H9 (cell line): ENCODE results near the gene CHSY1. TPM values are rescaled to one million over a fixed set of nuclear protein-coding genes. Genes with fewer than 3 reads are reported as not detected.

Source experiments
- DNase-seq: peaks from one replicate; pipeline ENCODE4 v3.0.0-alpha.2; 2017
- H2AFZ ChIP-seq: one replicate; pipeline ENCODE4 v1.6.1; 2013; ENCODE audit warnings: mild to moderate bottlenecking, low read length, control low read depth, moderate library complexity
- H2AK5ac ChIP-seq: 2 replicates; pipeline ENCODE4 v1.6.1; 2013; ENCODE audit warnings: low read length, control low read depth, mixed read lengths; ENCODE audit not compliant: insufficient read length
- H2BK120ac ChIP-seq: one replicate; pipeline ENCODE4 v1.6.1; 2013; ENCODE audit warnings: low read depth, mild to moderate bottlenecking, low read length, control low read depth, inconsistent platforms; ENCODE audit not compliant: poor library complexity, severe bottlenecking
- H2BK12ac ChIP-seq: 2 replicates; pipeline ENCODE4 v1.6.1; 2013; ENCODE audit warnings: low read length, control low read depth, mixed read lengths, low read depth; ENCODE audit not compliant: insufficient read length
- H2BK15ac ChIP-seq: 2 replicates; pipeline ENCODE4 v1.6.1; 2013; ENCODE audit warnings: low read depth, low read length, control low read depth
- H2BK20ac ChIP-seq: one replicate; pipeline ENCODE4 v1.6.1; 2013; ENCODE audit warnings: low read depth, mild to moderate bottlenecking, low read length, control low read depth, inconsistent platforms; ENCODE audit not compliant: poor library complexity, severe bottlenecking
- H2BK5ac ChIP-seq: 2 replicates; pipeline ENCODE4 v1.6.1; 2013; ENCODE audit warnings: low read length, control low read depth, mixed read lengths; ENCODE audit not compliant: insufficient read length
- H3K14ac ChIP-seq: 2 replicates; pipeline ENCODE4 v1.6.1; 2013; ENCODE audit warnings: low read length, control low read depth; ENCODE audit not compliant: insufficient read depth
- H3K18ac ChIP-seq: 2 replicates; pipeline ENCODE4 v1.6.1; 2013; ENCODE audit warnings: low read depth, mild to moderate bottlenecking, mixed read lengths, low read length, control low read depth; ENCODE audit not compliant: insufficient read length
- H3K23ac ChIP-seq: 2 replicates; pipeline ENCODE4 v1.6.1; 2013; ENCODE audit warnings: low read length, control low read depth, mixed read lengths, low read depth; ENCODE audit not compliant: insufficient read length
- H3K23me2 ChIP-seq: 2 replicates; pipeline ENCODE4 v1.6.1; 2013; ENCODE audit warnings: low read depth, mild to moderate bottlenecking, mixed read lengths, low read length, control low read depth; ENCODE audit not compliant: insufficient read length, poor library complexity, severe bottlenecking
- H3K27ac ChIP-seq: 2 replicates; pipeline ENCODE4 v1.5.1; 2013; ENCODE audit warnings: low read length, control low read depth, mixed read lengths, low read depth; ENCODE audit not compliant: insufficient read length
- H3K27me3 ChIP-seq: 2 replicates; pipeline ENCODE4 v1.6.1; 2013; ENCODE audit warnings: low read length, control low read depth, inconsistent platforms; ENCODE audit not compliant: insufficient read depth
- H3K4ac ChIP-seq: 2 replicates; pipeline ENCODE4 v1.6.1; 2013; ENCODE audit warnings: low read depth, mild to moderate bottlenecking, control low read depth, inconsistent platforms, low read length, moderate library complexity
- H3K4me1 ChIP-seq: 2 replicates; pipeline ENCODE4 v1.6.1; 2013; ENCODE audit warnings: low read length, control low read depth, inconsistent platforms; ENCODE audit not compliant: insufficient read depth
- H3K4me2 ChIP-seq: 2 replicates; pipeline ENCODE4 v1.6.1; 2013; ENCODE audit warnings: low read length, control low read depth, mixed read lengths; ENCODE audit not compliant: insufficient read length, insufficient read depth
- H3K56ac ChIP-seq: 2 replicates; pipeline ENCODE4 v1.6.1; 2013; ENCODE audit warnings: low read depth, mild to moderate bottlenecking, mixed read lengths, low read length, control low read depth; ENCODE audit not compliant: insufficient read length
- H3K79me1 ChIP-seq: 2 replicates; pipeline ENCODE4 v1.6.1; 2013; ENCODE audit warnings: low read depth, mild to moderate bottlenecking, moderate library complexity, low read length, control low read depth, inconsistent platforms; ENCODE audit not compliant: insufficient read depth, poor library complexity, severe bottlenecking
- H3K79me2 ChIP-seq: 2 replicates; pipeline ENCODE4 v1.6.1; 2013; ENCODE audit warnings: low read length, control low read depth, inconsistent platforms; ENCODE audit not compliant: insufficient read depth
- H3K9ac ChIP-seq: 2 replicates; pipeline ENCODE4 v1.6.1; 2013; ENCODE audit warnings: low read length, control low read depth, mixed read lengths; ENCODE audit not compliant: insufficient read length; ENCODE audit errors: extremely low read depth
- H3K9me3 ChIP-seq: one replicate; pipeline ENCODE4 v1.6.1; 2013; ENCODE audit warnings: low read depth, low read length, inconsistent platforms; ENCODE audit not compliant: control insufficient read depth
- H3T11ph ChIP-seq: one replicate; pipeline ENCODE4 v1.6.1; 2013; ENCODE audit warnings: mild to moderate bottlenecking, low read length, control low read depth, inconsistent platforms
- H4K20me1 ChIP-seq: one replicate; pipeline ENCODE4 v1.6.1; 2013; ENCODE audit not compliant: control insufficient read depth, insufficient read length, insufficient read depth
- H4K5ac ChIP-seq: 2 replicates; pipeline ENCODE4 v1.6.1; 2013; ENCODE audit warnings: low read depth, mild to moderate bottlenecking, mixed read lengths, low read length, control low read depth; ENCODE audit not compliant: insufficient read length
- H4K8ac ChIP-seq: replicated peaks from 2 replicates; pipeline ENCODE4 v1.6.1; 2013; ENCODE audit warnings: low read length, control low read depth, mixed read lengths, low read depth; ENCODE audit not compliant: insufficient read length
- H4K91ac ChIP-seq: 2 replicates; pipeline ENCODE4 v1.6.1; 2013; ENCODE audit warnings: low read depth, mild to moderate bottlenecking, moderate library complexity, mixed read lengths, low read length, control low read depth; ENCODE audit not compliant: insufficient read length
- H3K27ac Mint-ChIP-seq, 3 experiments: 2 replicates in 2 of 3; 3 replicates in 1 of 3; pipeline ENCODE4 v1.8.0; 2020 to 2021; ENCODE audit warnings: mixed read lengths in 3 of 3, mild to moderate bottlenecking in 1 of 3, moderate library complexity in 1 of 3
- H3K27me3 Mint-ChIP-seq: 2 replicates; pipeline ENCODE4 v1.8.0; 2021; ENCODE audit warnings: low read depth, mild to moderate bottlenecking, moderate library complexity, mixed read lengths
- H3K36me3 Mint-ChIP-seq, 3 experiments: 2 replicates in 2 of 3; 3 replicates in 1 of 3; pipeline ENCODE4 v1.8.0; 2020 to 2021; ENCODE audit warnings: low read depth in 3 of 3, mixed read lengths in 3 of 3; ENCODE audit not compliant: insufficient read depth in 1 of 3
- H3K4me1 Mint-ChIP-seq, 2 experiments: 2 replicates each; pipeline ENCODE4 v1.8.0; 2020; ENCODE audit warnings: mixed read lengths in 2 of 2
- H3K4me3 Mint-ChIP-seq, 2 experiments: 2 replicates in 1 of 2; 3 replicates in 1 of 2; pipeline ENCODE4 v1.8.0; 2020 to 2021; ENCODE audit warnings: mild to moderate bottlenecking in 2 of 2, mixed read lengths in 2 of 2, moderate library complexity in 1 of 2
- H3K9me3 Mint-ChIP-seq, 2 experiments: 2 replicates in 1 of 2; 3 replicates in 1 of 2; pipeline ENCODE4 v1.8.0; 2020; ENCODE audit warnings: mild to moderate bottlenecking in 2 of 2, mixed read lengths in 2 of 2, moderate library complexity in 1 of 2
- CTCF ChIP-seq: fragments of 200-600 bp; sonication (generic); conservative IDR thresholded peaks from 3 replicates; pipeline ENCODE4 v1.8.0; 2021; ENCODE audit warnings: antibody characterized with exemption, mild to moderate bottlenecking
- WGBS: extraction: QIAGEN DNeasy Blood & Tissue Kit; methylation state at CpG from one replicate; pipeline ENCODE4 v1.1.7; 2013; ENCODE audit warnings: missing lambda C conversion rate, low lambda C conversion rate, mixed read lengths; ENCODE audit not compliant: insufficient read length; ENCODE audit errors: extremely low coverage; 5-methylcytosine and 5-hydroxymethylcytosine counted together
- total RNA-seq: library from RNA; stranded (reverse); gene quantifications from 2 replicates; pipeline ENCODE4 v1.2.1, GENCODE V29; 2021

Gene CHSY1
- total RNA-seq, 1 experiment from 2014 or later: 68.3 TPM

GRCh38 chr15:101142711-101143110 lies 109.1 kb downstream of the CHSY1 start:
- no peak overlapping the region for H3K23ac ChIP-seq
- no peak for TF ChIP-seq CTCF
- H3K9me3 ChIP-seq: no peaks in the 10 kb centered on the region
- no peak overlapping the region for H3T11ph ChIP-seq
- no peak overlapping the region for H4K8ac ChIP-seq
- H2BK5ac ChIP-seq: no peak overlapping the region
- no peak overlapping the region for H2BK120ac ChIP-seq
- Mint-ChIP-seq H3K9me3 (no peaks in the 10 kb centered on the region), H3K36me3 (no peaks in the 10 kb centered on the region), H3K27ac (no peak overlapping the region), H3K27me3 (peaks cover 3% of the 10 kb centered on the region), H3K4me1 (peaks cover 8 to 9% of the 10 kb centered on the region in 2 experiments), H3K4me3 (no peak overlapping the region)
- no peak overlapping the region for H4K91ac ChIP-seq
- H3K27me3 ChIP-seq: no peaks in the 10 kb centered on the region
- no peak overlapping the region for H4K5ac ChIP-seq
- no peaks in the 10 kb centered on the region for H4K20me1 ChIP-seq
- H3K4me2 ChIP-seq: no peak overlapping the region
- H3K14ac ChIP-seq: no peak overlapping the region
- no peak overlapping the region for H3K18ac ChIP-seq
- H2BK15ac ChIP-seq: no peak overlapping the region
- H3K23me2 ChIP-seq: no peaks in the 10 kb centered on the region
- H2AFZ ChIP-seq: no peak overlapping the region
- no peaks in the 10 kb centered on the region for H3K79me1 ChIP-seq
- H2BK20ac ChIP-seq: no peak overlapping the region
- no CpG with 5 or more reads among the region's 2 CpGs for WGBS
- H3K79me2 ChIP-seq: no peaks in the 10 kb centered on the region
- H2BK12ac ChIP-seq: no peak overlapping the region
- H2AK5ac ChIP-seq: no peak overlapping the region
- no peak for DNase-seq
- H3K4me1 ChIP-seq: no peaks in the 10 kb centered on the region
- no peak overlapping the region for H3K56ac ChIP-seq
- no peak overlapping the region for H3K4ac ChIP-seq
- no peak overlapping the region for H3K9ac ChIP-seq
- no peak overlapping the region for H3K27ac ChIP-seq
